Stomach (tissue), 9 donors: Measurements from ENCODE around the gene PCYT2. TPM values are rescaled to one million over a fixed set of nuclear protein-coding genes. Genes with fewer than 3 reads are reported as not detected.

Experiments used
- DNase-seq, 2 donors: peaks; one replicate each; pipeline versions ENCODE4 v3.0.0 to v3.0.0-alpha.2; 2013 to 2019
- H3K27ac ChIP-seq, 5 donors: fragments of 200-600 bp in 4 of 5; sonication (generic) in 4 of 5; one replicate each; pipeline ENCODE4 v1.5.1; 2013 to 2019; ENCODE audit warnings: mild to moderate bottlenecking in 1 of 5, moderate library complexity in 1 of 5
- H3K27me3 ChIP-seq, 3 donors: fragments of 200-600 bp; sonication (generic); one replicate each; pipeline ENCODE4 v1.5.1; 2017 to 2019; ENCODE audit warnings: mixed run types in 1 of 3
- H3K36me3 ChIP-seq, 4 donors: fragments of 200-600 bp; sonication (generic); 1 replicate in 3 of 4; 2 replicates in 1 of 4; pipeline ENCODE4 v1.5.1; 2016 to 2019
- H3K4me1 ChIP-seq, 4 donors: fragments of 200-600 bp; sonication (generic); one replicate each; pipeline ENCODE4 v1.5.1; 2016 to 2019
- H3K4me3 ChIP-seq, 4 donors: fragments of 200-600 bp; sonication (generic) in 3 of 4; one replicate each; pipeline ENCODE4 v1.5.1; 2016 to 2019; ENCODE audit warnings: mild to moderate bottlenecking in 1 of 4
- H3K9me3 ChIP-seq, 4 donors: fragments of 200-600 bp; sonication (generic); one replicate each; pipeline ENCODE4 v1.5.1; 2016 to 2019
- CTCF ChIP-seq, 7 experiments: fragments of 450-650 bp in 4 of 7; fragments of 200-600 bp in 3 of 7; sonication (generic) in 3 of 7; IDR thresholded peaks; one replicate each; pipeline ENCODE4 v1.5.1; 2016 to 2019; ENCODE audit warnings: antibody characterized with exemption in 7 of 7, control low read depth in 2 of 7, mild to moderate bottlenecking in 1 of 7
- EP300 ChIP-seq: sonication (generic); formaldehyde crosslinking; IDR thresholded peaks from one replicate; pipeline ENCODE4 v1.6.1; 2017; ENCODE audit warnings: antibody characterized with exemption
- POLR2A ChIP-seq, 4 donors: fragments of 450-650 bp; IDR thresholded peaks; one replicate each; pipeline ENCODE4 v1.6.1; 2016; ENCODE audit warnings: antibody characterized with exemption in 4 of 4, control low read depth in 2 of 4, mild to moderate bottlenecking in 1 of 4, moderate library complexity in 1 of 4
- POLR2AphosphoS5 ChIP-seq, 3 donors: sonication (generic); formaldehyde crosslinking; IDR thresholded peaks; one replicate each; pipeline ENCODE4 v1.6.1; 2016; ENCODE audit warnings: antibody characterized with exemption in 3 of 3
- WGBS, 5 donors: extraction: QIAGEN DNeasy Blood & Tissue Kit in 3 of 5; methylation state at CpG; one replicate each; pipeline versions ENCODE4 v1.1.5 to v1.1.7; 2013 to 2018; 5-methylcytosine and 5-hydroxymethylcytosine counted together
- intact Hi-C: fragments of 100-400 bp; cut with DNase I; formaldehyde crosslinking; loops from one replicate; pipeline ENCODE4 v1.15.1; 2023; ENCODE audit warnings: low total_unique reads
- polyA plus RNA-seq, 3 donors: library from polyadenylated mRNA; stranded (reverse); fragments of 200-250 nt; gene quantifications; one replicate each; pipeline ENCODE4 v1.2.3, GENCODE V29; 2013
- total RNA-seq, 5 donors: library from RNA; depleted of rRNA; stranded (reverse); fragments of >200 nt; gene quantifications; one replicate each; pipeline versions ENCODE4 v1.1.0 to v1.2.3, GENCODE V29; 2014 to 2016
- donor health status: healthy with polysubstance abuse.
- donor health status: Bipolar disorder and iron deficiency.
- donor health status: healthy.

Gene PCYT2
- total and polyA plus RNA-seq, 8 donors, result 17.5 to 119 (median 41.2) TPM

- no peak for DNase-seq
- Histone ChIP-seq H3K9me3 (no peaks in the 10 kb centered on the region), H3K27ac (peak overlapping the region in 4 of 5 donors; percentile 92 to 99 (median 98)), H3K27me3 (no peaks in the 10 kb centered on the region), H3K4me3 (peak overlapping the region; percentile 98 to 100 (median 98)), H3K4me1 (peaks cover 50 to 85% (median 80%) of the 10 kb centered on the region in 4 donors), H3K36me3 (peaks cover 43 to 63% (median 60%) of the 10 kb centered on the region in 4 donors)
- TF ChIP-seq CTCF (IDR thresholded peaks at IDR 0.05) (no peak), POLR2AphosphoS5 (IDR thresholded peaks at IDR 0.05) (no peak), EP300 (no peak)
- intact Hi-C loops, result no loop called here
- WGBS, 5 donors, result 32 to 66% (median 48%) methylated on average over 17 to 30 of the region's 30 CpGs
Observed at GRCh38 chr17:81858170-81858966, 52.8 kb downstream of the PCYT2 start.

GRCh38 chr17:81854974-81855774 is 56.0 kb downstream of the PCYT2 start:
- peak overlapping the region in 1 of 4 donors; percentile 13 for H3K4me3 ChIP-seq
- DNase-seq, result peak in 1 of 2 donors; percentile 81
- peaks cover 72 to 91% (median 89%) of the 10 kb centered on the region in 4 donors for H3K36me3 ChIP-seq
- 39 to 61% (median 46%) methylated on average over 23 to 29 of the region's 29 CpGs for WGBS, 5 donors
- intact Hi-C loops, result no loop called here
- peak overlapping the region in 4 of 5 donors; percentile 29 to 64 (median 46) for H3K27ac ChIP-seq
- TF ChIP-seq POLR2A (IDR thresholded peaks at IDR 0.05) (no peak), EP300 (no peak), CTCF (IDR thresholded peaks at IDR 0.05) (peak in 3 of 7 experiments; percentile 15 to 46 (median 17)), POLR2AphosphoS5 (IDR thresholded peaks at IDR 0.05) (peak in 1 of 3 donors; percentile 69)
- no peaks in the 10 kb centered on the region for H3K27me3 ChIP-seq
- peaks cover 31 to 63% (median 61%) of the 10 kb centered on the region in 4 donors for H3K4me1 ChIP-seq
- H3K9me3 ChIP-seq, result no peaks in the 10 kb centered on the region

- intact Hi-C loops, result no loop called here
- WGBS, 5 donors, result 87 to 95% (median 92%) methylated on average over 6 to 12 of the region's 12 CpGs
- no peak for DNase-seq
Observed at GRCh38 chr17:81852237-81852636, 59.0 kb downstream of the PCYT2 start.

More at GRCh38 chr17:81852237-81852636, 59.0 kb downstream of the PCYT2 start:
- H3K36me3 ChIP-seq, result peaks cover 84 to 100% (median 100%) of the 10 kb centered on the region in 4 donors
- peaks cover 15 to 35% (median 35%) of the 10 kb centered on the region in 4 donors for H3K4me1 ChIP-seq
- no peaks in the 10 kb centered on the region for H3K27me3 ChIP-seq
- no peaks in the 10 kb centered on the region for H3K9me3 ChIP-seq
- TF ChIP-seq POLR2AphosphoS5 (IDR thresholded peaks at IDR 0.05) (no peak), CTCF (IDR thresholded peaks at IDR 0.05) (no peak), EP300 (no peak), POLR2A (IDR thresholded peaks at IDR 0.05) (no peak)
- H3K27ac ChIP-seq, result no peak overlapping the region
- H3K4me3 ChIP-seq, result no peak overlapping the region
